GM18502 (cell line): ENCODE results near the gene TBC1D3I.
"Not testable (repeated sequence)": the region's sequence is repeated elsewhere in the genome, so short reads cannot be mapped to it uniquely, and the experiment has no call there.

Source experiments
- ATAC-seq: cut with Tn5 transposase; IDR thresholded peaks from one replicate; pipeline ENCODE4 v1.9.1; 2021; ENCODE audit warnings: mild to moderate bottlenecking; ENCODE audit not compliant: unreplicated experiment, poor library complexity

TBC1D3I gene

DNA sequence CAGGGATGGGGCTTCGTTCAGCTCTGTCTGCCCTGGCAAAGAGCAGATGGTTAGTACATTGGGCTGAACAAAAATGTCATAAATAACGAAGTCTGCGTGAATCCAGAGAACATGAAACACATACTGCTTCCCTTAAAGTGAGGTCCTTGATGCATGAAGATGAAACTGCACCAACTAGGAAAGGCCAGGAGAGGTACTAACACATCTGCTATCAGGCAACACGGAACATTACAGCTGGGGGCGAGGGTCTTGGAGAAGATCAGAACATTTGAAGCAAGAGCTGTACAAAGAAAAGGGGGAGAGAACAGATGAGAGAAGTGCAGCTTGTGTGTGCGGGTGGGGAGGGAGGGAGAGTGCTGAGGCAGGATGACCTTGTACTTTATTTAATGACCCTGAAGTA lies 57.0 kb downstream of the TBC1D3I start:
- ATAC-seq = not testable (repeated sequence)

DNA sequence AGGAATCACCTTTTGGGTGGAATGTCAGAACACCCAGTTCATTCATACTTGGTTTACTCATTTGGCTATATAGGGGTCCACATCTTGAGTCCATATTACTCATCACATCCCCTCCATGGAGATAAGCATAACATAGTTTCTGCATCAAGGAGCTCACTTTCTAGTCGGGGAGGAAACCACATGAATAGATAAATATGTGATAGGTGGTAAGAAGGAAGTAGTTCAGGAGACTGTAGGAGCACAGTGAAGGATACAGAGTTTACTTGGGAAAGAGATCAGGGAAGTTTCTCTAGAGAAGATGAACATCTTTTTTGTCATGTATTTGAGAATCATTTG lies 57.9 kb downstream of the TBC1D3I start:
- ATAC-seq = not testable (repeated sequence)

DNA sequence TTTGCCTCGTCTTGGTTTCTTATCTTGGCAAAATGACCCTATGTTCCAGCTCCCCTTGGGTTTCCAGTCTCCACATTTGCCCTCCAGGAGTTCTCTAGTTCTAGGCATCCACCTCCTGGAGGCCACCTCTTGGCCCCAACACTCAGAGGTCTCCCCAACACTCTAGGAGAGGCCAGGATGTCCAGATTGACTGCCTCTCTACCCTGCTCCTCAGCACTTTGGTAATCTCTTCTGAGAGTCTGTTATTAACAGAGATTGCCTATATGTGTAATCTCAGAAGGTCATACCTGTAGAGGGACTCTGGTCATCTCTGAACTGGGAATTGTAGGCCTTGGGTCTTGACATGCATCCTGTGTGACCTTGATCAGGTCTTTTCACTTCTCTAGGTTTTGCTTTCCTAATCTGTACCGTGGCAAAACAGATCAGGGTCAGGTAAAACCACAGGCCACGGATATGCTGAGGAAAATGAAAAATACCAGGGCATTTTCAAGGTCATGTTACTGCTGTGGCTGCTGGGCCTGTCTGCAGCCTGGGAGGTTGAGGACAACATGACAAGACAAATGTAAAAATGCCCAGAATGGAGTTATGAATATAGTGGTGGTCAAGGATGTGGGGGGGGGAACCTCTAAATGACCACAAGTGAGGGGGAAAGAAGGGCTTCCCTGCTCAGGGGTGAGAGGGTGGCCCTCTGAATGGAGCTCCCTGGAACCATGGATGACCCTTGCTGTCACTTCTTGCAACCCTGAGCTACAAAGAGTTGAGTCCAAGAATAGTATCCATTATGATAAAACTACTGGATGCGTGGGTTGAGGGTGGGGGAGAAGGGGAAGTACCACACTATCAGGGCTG lies 58.5 kb downstream of the TBC1D3I start:
- ATAC-seq = no peak

DNA sequence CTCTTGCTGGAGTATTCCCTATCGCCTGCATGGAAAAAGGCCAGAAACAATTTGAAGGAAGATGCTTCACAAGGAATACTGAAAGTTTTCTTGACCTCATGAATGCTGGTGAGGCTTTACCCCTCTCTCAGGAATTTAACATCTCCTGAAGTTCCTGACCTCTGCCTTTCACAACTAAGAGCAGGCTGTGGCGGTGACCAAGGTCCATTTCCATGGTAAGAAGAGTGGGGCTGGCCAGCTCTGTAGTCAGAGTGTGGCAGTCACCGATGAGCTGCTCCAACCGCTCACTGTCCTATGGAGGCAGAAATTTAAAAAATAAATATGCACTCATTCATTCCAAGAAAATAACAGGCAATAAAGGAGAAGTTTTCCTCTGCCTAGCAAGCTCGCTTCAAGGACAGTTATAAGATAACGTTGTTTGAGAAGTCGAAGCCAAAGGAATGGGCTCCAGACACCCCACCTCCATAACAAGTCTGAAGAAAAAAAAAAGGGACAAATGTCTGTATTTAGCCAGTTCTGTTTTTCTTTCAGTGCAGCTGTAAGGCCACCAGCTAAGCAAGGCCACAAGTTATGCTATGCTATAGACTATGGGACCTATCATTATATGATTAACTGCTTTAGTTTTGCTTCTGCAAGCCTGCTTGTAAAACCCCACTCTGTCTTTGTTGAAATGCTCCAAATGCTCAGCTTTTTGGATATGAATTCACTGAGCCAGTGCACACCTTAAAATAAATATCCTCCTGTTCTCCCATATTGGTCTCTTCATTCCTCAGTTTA lies 59.5 kb downstream of the TBC1D3I start:
- ATAC-seq = no peak
